Colonic mucosa (tissue), 4 donors: Measurements from ENCODE around the gene EPHA2. TPM values are rescaled to one million over a fixed set of nuclear protein-coding genes. Genes with fewer than 3 reads are reported as not detected.

Experiments
- DNase-seq: peaks from one replicate; pipeline ENCODE4 v3.0.0-alpha.2; 2020
- H3K27ac ChIP-seq: fragments of 200-600 bp; one replicate; pipeline ENCODE4 v1.8.0; 2021
- H3K27me3 ChIP-seq: fragments of 200-600 bp; one replicate; pipeline ENCODE4 v1.8.0; 2021
- H3K36me3 ChIP-seq: fragments of 200-600 bp; one replicate; pipeline ENCODE4 v1.8.0; 2021
- H3K4me1 ChIP-seq: fragments of 200-600 bp; one replicate; pipeline ENCODE4 v1.8.0; 2021; ENCODE audit warnings: mild to moderate bottlenecking
- H3K4me3 ChIP-seq: fragments of 200-600 bp; one replicate; pipeline ENCODE4 v1.8.0; 2021
- H3K9ac ChIP-seq, 2 donors: one replicate each; pipeline ENCODE4 v1.7.0; 2013; ENCODE audit warnings: control low read depth in 2 of 2, low read depth in 2 of 2, low read length in 2 of 2
- H3K9me3 ChIP-seq: fragments of 200-600 bp; one replicate; pipeline ENCODE4 v1.8.0; 2021
- intact Hi-C: fragments of 100-400 bp; cut with DNase I; formaldehyde crosslinking; loops from one replicate; pipeline ENCODE4 v1.14.1; 2022
- total RNA-seq, 2 donors: library from RNA; stranded (reverse); fragmentation: NEBNext Ultra II Directional in 1 of 2; extraction: Animal tissue kit (Norgen Biotek cat#: 25700) in 1 of 2; gene quantifications; one replicate each; pipeline ENCODE4 v1.2.1, GENCODE V29; 2021
- TF ChIP-seq, protein P1 (sequence below): fragments of 200-600 bp; IDR thresholded peaks from one replicate; pipeline ENCODE4 v1.8.0; 2022; ENCODE audit warnings: antibody characterized with exemption, mild to moderate bottlenecking
- donor health status: healthy.
- donor health status: DM: no; HTN: no; CAD: no.
- donor health status: DM: no; HTN: no; CAD: no.

Gene EPHA2
- total RNA-seq, 2 donors from 2014 or later, result 15.7 to 40.8 TPM

DNA sequence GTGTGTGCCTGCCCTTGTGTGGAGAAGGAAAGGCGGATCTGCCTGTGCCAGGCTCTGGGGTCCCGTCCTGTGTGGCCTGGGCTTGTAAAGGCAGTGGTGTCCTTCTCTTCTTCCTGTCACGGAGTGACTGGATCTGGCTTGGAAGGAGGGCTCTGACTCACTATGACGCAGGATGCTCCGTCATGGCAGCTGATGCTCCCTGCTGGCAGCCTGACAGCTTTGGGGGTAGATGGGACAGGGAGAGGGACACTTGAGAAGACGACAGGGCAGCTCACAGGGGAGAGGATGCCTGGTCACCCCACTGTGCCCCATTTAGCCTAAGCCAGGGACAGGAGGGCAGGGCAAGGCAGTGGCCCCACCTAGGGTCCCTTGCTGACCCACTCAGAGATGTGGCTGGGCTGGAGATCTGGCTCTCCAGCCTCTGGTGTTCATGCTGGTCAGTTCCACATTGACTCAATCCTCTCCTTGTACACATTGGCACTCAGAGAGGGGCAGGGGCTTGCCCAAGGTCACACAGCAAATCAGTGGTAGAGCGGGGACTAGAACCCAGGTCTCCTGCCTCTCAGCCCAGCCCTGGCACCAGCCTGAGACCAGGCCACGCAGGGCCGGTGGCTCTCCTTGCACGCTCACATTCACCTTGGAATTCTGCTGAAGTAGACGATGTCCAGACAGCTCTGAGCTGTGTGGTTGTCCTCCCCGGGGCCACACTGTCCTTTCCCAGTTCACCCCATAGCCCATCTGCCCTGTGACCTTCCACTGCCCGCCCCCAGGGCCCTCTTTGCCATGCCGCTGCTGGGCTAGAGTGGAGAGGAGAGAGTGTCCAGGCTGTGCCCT is 79.6 kb downstream of the EPHA2 start:
- H3K9ac ChIP-seq, result no peak overlapping the region
- H3K36me3 ChIP-seq, result no peaks in the 10 kb centered on the region
- peaks cover 4% of the 10 kb centered on the region for H3K27me3 ChIP-seq
- H3K9me3 ChIP-seq, result no peaks in the 10 kb centered on the region
- intact Hi-C loops, result loop anchor here (5.0 kb wide), 1 partner anchor 286 kb away; no protein-coding TSS in a partner anchor
- peaks cover 4% of the 10 kb centered on the region for H3K4me1 ChIP-seq
- no peak overlapping the region for H3K27ac ChIP-seq
- H3K4me3 ChIP-seq, result no peak overlapping the region
- no peak for DNase-seq
- TF ChIP-seq, protein P1, sequence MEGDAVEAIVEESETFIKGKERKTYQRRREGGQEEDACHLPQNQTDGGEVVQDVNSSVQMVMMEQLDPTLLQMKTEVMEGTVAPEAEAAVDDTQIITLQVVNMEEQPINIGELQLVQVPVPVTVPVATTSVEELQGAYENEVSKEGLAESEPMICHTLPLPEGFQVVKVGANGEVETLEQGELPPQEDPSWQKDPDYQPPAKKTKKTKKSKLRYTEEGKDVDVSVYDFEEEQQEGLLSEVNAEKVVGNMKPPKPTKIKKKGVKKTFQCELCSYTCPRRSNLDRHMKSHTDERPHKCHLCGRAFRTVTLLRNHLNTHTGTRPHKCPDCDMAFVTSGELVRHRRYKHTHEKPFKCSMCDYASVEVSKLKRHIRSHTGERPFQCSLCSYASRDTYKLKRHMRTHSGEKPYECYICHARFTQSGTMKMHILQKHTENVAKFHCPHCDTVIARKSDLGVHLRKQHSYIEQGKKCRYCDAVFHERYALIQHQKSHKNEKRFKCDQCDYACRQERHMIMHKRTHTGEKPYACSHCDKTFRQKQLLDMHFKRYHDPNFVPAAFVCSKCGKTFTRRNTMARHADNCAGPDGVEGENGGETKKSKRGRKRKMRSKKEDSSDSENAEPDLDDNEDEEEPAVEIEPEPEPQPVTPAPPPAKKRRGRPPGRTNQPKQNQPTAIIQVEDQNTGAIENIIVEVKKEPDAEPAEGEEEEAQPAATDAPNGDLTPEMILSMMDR, result no peak

DNA sequence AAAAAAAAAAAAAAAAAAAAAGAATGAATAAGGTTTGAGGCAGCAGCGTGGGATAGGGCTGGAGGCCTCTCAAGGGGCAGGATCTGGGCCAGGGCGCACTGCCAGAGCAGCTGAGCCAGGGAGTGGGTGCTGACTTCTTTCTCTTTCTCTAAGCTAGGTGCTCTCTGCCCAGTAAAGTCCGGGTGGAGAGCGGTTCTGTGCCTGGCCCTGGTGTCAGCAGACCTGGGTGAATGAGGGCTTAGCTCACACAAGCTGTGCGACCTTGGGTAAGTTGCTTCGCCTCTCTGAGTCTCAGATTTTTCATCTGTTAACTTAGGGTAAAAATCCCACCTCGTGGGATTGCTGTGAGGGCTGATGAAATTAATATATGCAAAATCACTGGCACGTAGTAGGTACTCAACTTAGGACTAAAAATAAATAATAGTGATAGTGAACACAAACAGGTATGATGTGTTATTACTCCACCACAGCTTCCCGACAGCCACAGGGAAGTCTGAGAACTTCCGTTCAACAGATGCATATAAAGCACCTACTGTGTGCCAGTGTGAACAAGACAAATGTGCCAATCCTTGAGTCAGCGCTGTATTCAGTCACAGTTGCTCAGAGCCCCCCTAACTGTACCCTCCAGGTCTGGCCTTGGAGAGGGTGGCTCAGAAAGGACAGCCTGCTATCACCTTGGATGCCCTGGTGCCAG is 80.4 kb downstream of the EPHA2 start:
- Histone ChIP-seq H3K9ac (no peak overlapping the region), H3K4me3 (no peak overlapping the region), H3K4me1 (peaks cover 4% of the 10 kb centered on the region), H3K9me3 (no peaks in the 10 kb centered on the region), H3K36me3 (no peaks in the 10 kb centered on the region), H3K27ac (no peak overlapping the region), H3K27me3 (peaks cover 4% of the 10 kb centered on the region)
- TF ChIP-seq, protein P1, result no peak
- no peak for DNase-seq
- intact Hi-C loops, result loop anchor here (5.0 kb wide), 1 partner anchor 287 kb away; no protein-coding TSS in a partner anchor

Other genes with a start within 250 kb of the EPHA2 start
- 10 to 100 TPM; 24.9 to 36.3 TPM for gene ZBTB17, start 180.0 kb downstream of the EPHA2 start, total RNA-seq
- not detected for gene SRARP, start 151.8 kb downstream of the EPHA2 start, total RNA-seq
- gene HSPB7, start 138.0 kb downstream of the EPHA2 start, total RNA-seq, result 10 to 100 TPM in 1 of 2 donors, 1 to 10 TPM in 1; 1.1 to 12.7 TPM
- under 1 TPM in 1 of 2 donors, not detected in 1; 0.42 TPM for gene CLCNKA, start 134.0 kb downstream of the EPHA2 start, total RNA-seq
- gene CLCNKB, start 112.3 kb downstream of the EPHA2 start, total RNA-seq, result under 1 TPM in 1 of 2 donors, not detected in 1; 0.12 TPM
- gene FAM131C, start 82.4 kb downstream of the EPHA2 start, total RNA-seq, result under 1 TPM in 1 of 2 donors, not detected in 1; 0.21 TPM
- gene ARHGEF19, start 56.6 kb upstream of the EPHA2 start, total RNA-seq, result 1 to 10 TPM; 5.8 to 9.0 TPM
- gene CPLANE2, start 81.1 kb upstream of the EPHA2 start, total RNA-seq, result 10 to 100 TPM in 1 of 2 donors, 1 to 10 TPM in 1; 6.5 to 15.2 TPM
- 10 to 100 TPM; 15.0 to 17.8 TPM for gene FBXO42, start 196.4 kb upstream of the EPHA2 start, total RNA-seq
- gene SZRD1, start 211.2 kb upstream of the EPHA2 start, total RNA-seq, result 100 to 1,000 TPM; 119 to 140 TPM